ENCODE results near the gene ELOA. TPM values are rescaled to one million over a fixed set of nuclear protein-coding genes. Genes with fewer than 3 reads are reported as not detected.

The ELOA gene, protein sequence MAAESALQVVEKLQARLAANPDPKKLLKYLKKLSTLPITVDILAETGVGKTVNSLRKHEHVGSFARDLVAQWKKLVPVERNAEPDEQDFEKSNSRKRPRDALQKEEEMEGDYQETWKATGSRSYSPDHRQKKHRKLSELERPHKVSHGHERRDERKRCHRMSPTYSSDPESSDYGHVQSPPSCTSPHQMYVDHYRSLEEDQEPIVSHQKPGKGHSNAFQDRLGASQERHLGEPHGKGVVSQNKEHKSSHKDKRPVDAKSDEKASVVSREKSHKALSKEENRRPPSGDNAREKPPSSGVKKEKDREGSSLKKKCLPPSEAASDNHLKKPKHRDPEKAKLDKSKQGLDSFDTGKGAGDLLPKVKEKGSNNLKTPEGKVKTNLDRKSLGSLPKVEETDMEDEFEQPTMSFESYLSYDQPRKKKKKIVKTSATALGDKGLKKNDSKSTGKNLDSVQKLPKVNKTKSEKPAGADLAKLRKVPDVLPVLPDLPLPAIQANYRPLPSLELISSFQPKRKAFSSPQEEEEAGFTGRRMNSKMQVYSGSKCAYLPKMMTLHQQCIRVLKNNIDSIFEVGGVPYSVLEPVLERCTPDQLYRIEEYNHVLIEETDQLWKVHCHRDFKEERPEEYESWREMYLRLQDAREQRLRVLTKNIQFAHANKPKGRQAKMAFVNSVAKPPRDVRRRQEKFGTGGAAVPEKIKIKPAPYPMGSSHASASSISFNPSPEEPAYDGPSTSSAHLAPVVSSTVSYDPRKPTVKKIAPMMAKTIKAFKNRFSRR
- 29.1 and 30.0 TPM in 2 replicates for total RNA-seq (ENCODE audit: low replicate concordance)

GRCh38 chr1:23743287-23744152, at the start of gene ELOA:
ELOA (plus strand) TSS chr1:23743471; CDS start chr1:23743504, 33 bp downstream.
- peaks cover 29% of the 10 kb centered on the region for H3K4me1 Mint-ChIP-seq

GRCh38 chr1:23693599-23693998, 49.7 kb upstream of the ELOA start:
- H3K27me3 ChIP-seq = no peaks in the 10 kb centered on the region
- H3K4me1 ChIP-seq = peaks cover 14% of the 10 kb centered on the region
- H3K9ac ChIP-seq = peak overlapping the region; percentile 100
- peak overlapping the region; percentile 100 for H3K4me2 ChIP-seq
- no peak for DNase-seq (ENCODE audit: low spot score)
- no peak overlapping the region for H3K27ac ChIP-seq
- H4K20me1 ChIP-seq (ENCODE audit: low read depth) = peaks cover 67% of the 10 kb centered on the region
- Mint-ChIP-seq H3K4me3 (peak overlapping the region; percentile 95), H3K36me3 (peaks cover 40% of the 10 kb centered on the region), H3K27me3 (ENCODE audit: insufficient read depth, low read depth) (no peaks in the 10 kb centered on the region), H3K9me3 (no peaks in the 10 kb centered on the region), H3K4me1 (peaks cover 27% of the 10 kb centered on the region), H3K27ac (no peak overlapping the region)
- peaks cover 71% of the 10 kb centered on the region for H3K79me2 ChIP-seq (ENCODE audit: low read depth)
- peaks cover 23% of the 10 kb centered on the region for H3K36me3 ChIP-seq
- H2AFZ ChIP-seq (replicated peaks) = no peak overlapping the region
- TF ChIP-seq EZH2 (IDR thresholded peaks at IDR 0.05) = no peak
- TF ChIP-seq CTCF (IDR thresholded peaks at IDR 0.05) = no peak
- no peak for TF ChIP-seq EZH2phosphoT487 (IDR thresholded peaks at IDR 0.05)
- H3F3A ChIP-seq (ENCODE audit: low read depth) = peaks cover 57% of the 10 kb centered on the region
- peak overlapping the region; percentile 97 for H3K4me3 ChIP-seq
- no peaks in the 10 kb centered on the region for H3K9me3 ChIP-seq (ENCODE audit: low read depth)

More at GRCh38 chr1:23743287-23744152, at the start of gene ELOA:
- peak; percentile 91 for DNase-seq (ENCODE audit: low spot score)
- peaks cover 45% of the 10 kb centered on the region for H4K20me1 ChIP-seq (ENCODE audit: low read depth)
- Mint-ChIP-seq H3K36me3 (peaks cover 8% of the 10 kb centered on the region), H3K9me3 (no peaks in the 10 kb centered on the region), H3K27me3 (ENCODE audit: insufficient read depth, low read depth) (peaks cover 5% of the 10 kb centered on the region), H3K27ac (no peak within 1 kb of the TSS), H3K4me3 (peak within 1 kb of the TSS; percentile 95)
- H3K4me3 ChIP-seq = peak within 1 kb of the TSS; percentile 96
- H3K4me2 ChIP-seq = peak within 1 kb of the TSS; percentile 83
- H3K9ac ChIP-seq = peak within 1 kb of the TSS; percentile 35
- peak within 1 kb of the TSS; percentile 59 for H2AFZ ChIP-seq (replicated peaks)
- H3K27me3 ChIP-seq = no peaks in the 10 kb centered on the region
- TF ChIP-seq EZH2phosphoT487 (IDR thresholded peaks at IDR 0.05) (no peak), CTCF (IDR thresholded peaks at IDR 0.05) (no peak), EZH2 (IDR thresholded peaks at IDR 0.05) (no peak)
- no peaks in the 10 kb centered on the region for H3K36me3 ChIP-seq
- H3F3A ChIP-seq (ENCODE audit: low read depth) = peaks cover 27% of the 10 kb centered on the region
- H3K27ac ChIP-seq = no peak within 1 kb of the TSS
- H3K4me1 ChIP-seq = peaks cover 10% of the 10 kb centered on the region
- peaks cover 52% of the 10 kb centered on the region for H3K79me2 ChIP-seq (ENCODE audit: low read depth)
- H3K9me3 ChIP-seq (ENCODE audit: low read depth) = no peaks in the 10 kb centered on the region

DNA sequence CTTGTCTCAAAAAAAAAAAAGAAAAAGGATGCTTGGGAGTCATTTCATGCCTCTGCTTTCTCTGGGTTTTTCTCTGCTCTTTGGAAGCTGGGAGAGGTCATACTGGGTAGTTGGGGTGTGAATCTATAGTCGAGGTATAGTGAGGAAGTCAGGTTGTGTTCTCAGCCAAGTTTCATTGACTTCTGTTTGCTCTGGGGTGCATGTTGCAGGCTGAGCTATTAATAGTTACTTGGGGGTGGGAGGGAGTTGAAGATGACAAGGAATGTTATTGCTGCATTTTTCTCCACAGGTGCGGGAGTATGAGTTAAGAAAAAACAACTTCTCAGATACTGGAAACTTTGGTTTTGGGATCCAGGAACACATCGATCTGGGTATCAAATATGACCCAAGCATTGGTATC, 48.9 kb upstream of the ELOA start:
- peaks cover 40% of the 10 kb centered on the region for H3K36me3 Mint-ChIP-seq
- Histone ChIP-seq H3K9ac (peak overlapping the region; percentile 100), H3K27me3 (no peaks in the 10 kb centered on the region), H3K36me3 (peaks cover 29% of the 10 kb centered on the region), H3K27ac (no peak overlapping the region), H3K4me1 (peaks cover 14% of the 10 kb centered on the region), H3F3A (ENCODE audit: low read depth) (peaks cover 65% of the 10 kb centered on the region), H4K20me1 (ENCODE audit: low read depth) (peaks cover 75% of the 10 kb centered on the region), H3K4me3 (no peak overlapping the region), H3K9me3 (ENCODE audit: low read depth) (no peaks in the 10 kb centered on the region), H2AFZ (replicated peaks) (no peak overlapping the region), H3K4me2 (peak overlapping the region; percentile 100), H3K79me2 (ENCODE audit: low read depth) (peaks cover 78% of the 10 kb centered on the region)
- no peak overlapping the region for H3K27ac Mint-ChIP-seq
- DNase-seq (ENCODE audit: low spot score) = no peak
- no peaks in the 10 kb centered on the region for H3K27me3 Mint-ChIP-seq (ENCODE audit: insufficient read depth, low read depth)
- TF ChIP-seq CTCF (IDR thresholded peaks at IDR 0.05) (no peak), EZH2phosphoT487 (IDR thresholded peaks at IDR 0.05) (no peak), EZH2 (IDR thresholded peaks at IDR 0.05) (no peak)
- no peaks in the 10 kb centered on the region for H3K9me3 Mint-ChIP-seq
- H3K4me3 Mint-ChIP-seq = peak overlapping the region; percentile 95
- peaks cover 27% of the 10 kb centered on the region for H3K4me1 Mint-ChIP-seq
